HG03520 (cell line): ENCODE measurements around the gene TMEM62.

Experiments
- ATAC-seq: cut with Tn5 transposase; IDR thresholded peaks from one replicate; pipeline ENCODE4 v1.9.1; 2021; ENCODE audit warnings: mild to moderate bottlenecking, moderate library complexity; ENCODE audit not compliant: unreplicated experiment

TMEM62 gene

DNA sequence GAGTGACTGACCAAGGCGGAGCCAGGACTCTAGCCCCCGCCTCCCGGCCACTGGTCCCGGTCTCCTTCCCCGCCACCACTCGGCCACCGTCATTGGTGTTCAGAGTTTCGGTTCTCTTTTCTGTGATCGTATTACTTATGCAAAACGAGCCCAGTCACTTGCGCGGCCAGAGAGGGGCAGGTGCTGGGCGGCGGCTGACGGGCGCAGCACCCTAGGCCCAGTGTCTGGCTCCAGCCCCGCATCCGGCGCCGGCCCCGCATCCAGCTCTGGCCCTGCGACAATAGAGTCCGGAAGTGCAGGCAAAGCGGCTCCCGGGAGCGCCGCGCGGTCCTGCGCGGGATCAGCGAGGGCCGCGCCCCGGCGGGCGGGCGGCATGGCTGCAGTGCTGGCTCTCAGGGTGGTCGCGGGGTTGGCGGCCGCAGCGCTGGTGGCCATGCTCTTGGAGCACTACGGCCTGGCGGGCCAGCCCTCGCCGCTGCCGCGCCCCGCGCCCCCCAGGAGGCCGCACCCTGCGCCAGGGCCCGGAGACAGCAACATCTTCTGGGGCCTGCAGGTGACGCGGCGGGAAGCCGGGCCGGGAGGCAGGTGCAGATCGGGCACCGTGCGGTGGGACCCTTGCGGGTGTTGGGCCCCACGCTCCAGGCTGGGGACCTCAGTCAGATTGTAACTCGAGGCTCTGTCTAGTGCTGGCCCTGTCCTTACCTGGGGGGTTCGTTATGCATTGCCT is at the start of gene TMEM62:
TMEM62 (plus strand) TSS at position 157 of the 727 bp plus-strand sequence; CDS start at position 374, 217 bp downstream.
- ATAC-seq: peak; percentile 88

GRCh38 chr15:43085921-43086320 is 47.5 kb upstream of the TMEM62 start:
- no peak for ATAC-seq

GRCh38 chr15:43086551-43086950 is 46.8 kb upstream of the TMEM62 start:
- ATAC-seq: no peak

- no peak for ATAC-seq
These were observed 41.5 kb upstream of the TMEM62 start for GRCh38 chr15:43091859-43092258.

DNA sequence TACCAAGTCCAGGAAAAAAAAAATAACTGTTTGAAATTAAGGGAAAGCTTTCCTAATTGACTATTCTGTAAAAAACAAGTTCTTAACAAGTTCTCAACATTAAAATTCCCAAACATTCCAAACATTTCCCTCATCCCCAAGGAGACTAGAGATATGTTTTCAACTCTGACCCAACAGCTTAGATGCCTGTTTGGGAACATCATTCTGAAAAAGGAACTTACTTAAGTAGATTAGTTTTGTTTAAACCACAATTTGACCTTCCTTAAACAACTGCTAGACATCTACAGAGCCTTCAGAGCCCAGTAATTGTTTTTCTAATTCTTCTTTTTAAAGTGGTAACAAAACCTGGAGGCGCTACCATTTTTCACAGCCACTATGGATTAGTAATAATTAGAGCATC is 40.4 kb upstream of the TMEM62 start:
- no peak for ATAC-seq

DNA sequence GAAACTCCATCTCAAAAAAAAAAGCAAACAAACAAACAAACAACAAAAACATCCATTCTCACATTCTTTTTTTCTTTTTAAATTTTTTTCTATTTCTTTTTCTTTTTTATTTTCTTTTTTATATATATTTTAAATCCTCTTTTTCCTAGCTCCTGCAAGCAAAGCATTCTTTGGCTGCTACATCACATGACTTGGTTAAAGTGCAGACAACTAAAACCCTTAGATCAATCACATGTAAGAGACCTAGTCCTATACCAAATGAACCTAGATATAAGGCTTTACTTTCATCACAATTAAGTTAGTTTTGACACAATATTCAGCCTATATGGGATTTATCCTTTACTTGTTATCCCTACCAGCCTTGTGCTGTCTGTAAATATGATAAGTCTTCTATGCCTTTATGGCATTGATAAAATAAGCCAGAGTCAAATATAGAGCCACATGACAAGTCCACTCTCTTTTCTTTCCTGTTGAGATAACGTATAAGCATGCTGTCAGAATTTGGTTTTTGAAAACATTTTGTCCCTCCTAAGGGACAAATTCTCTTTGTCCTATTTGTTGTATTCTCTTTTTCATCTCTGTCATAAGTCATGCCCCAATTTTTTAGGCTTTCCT is 38.9 kb upstream of the TMEM62 start:
- no peak for ATAC-seq

DNA sequence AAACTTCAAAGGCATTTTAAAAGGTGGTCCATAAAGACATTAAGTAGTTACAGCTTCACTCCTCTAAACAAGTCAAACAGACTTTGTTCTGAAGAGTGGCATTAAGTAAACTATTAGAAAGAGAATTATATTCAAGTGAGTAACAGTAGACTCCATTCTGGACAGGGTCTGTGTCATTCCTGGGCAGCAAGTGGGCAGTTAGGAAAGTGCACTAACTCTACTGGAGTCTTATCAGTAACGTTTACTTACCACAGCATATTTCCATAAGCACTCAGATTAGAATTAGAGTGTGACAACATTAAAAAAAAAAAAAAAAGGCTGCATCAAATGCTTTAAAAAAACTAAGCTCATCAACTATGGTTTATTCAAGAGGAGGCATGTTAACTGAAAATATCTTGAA is 38.1 kb upstream of the TMEM62 start:
- no peak for ATAC-seq

DNA sequence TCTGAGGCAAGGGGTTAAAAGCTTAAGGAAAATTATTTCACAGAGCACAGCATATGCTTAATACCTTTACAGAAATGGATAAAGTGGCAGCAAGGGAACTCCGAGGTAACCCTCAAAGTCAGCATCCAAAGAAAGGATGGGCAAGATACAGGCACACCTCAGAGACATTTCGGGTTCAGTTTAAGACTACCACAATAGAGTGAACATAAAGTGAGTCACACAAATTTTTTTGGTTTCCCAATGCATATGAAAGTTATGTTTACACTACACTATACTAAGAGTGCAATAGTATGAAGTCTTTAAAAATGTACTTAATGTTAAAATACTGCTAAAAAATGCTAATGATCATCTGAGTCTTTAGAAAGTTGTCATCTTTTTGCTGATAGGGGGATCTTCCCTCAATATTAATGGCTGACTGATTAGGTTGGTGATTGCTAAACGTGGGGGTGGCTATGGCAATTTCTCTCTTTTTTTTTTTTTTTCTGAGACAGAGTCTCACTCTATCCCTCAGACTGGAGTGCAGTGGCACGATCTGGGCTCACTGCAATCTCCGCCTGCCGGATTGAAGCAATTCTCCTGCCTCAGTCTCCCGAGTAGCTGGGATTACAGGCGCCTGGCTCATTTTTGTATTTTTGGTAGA is 37.6 kb upstream of the TMEM62 start:
- no peak for ATAC-seq

- ATAC-seq: no peak
These were observed 37.0 kb upstream of the TMEM62 start for GRCh38 chr15:43096411-43096810.

- no peak for ATAC-seq
These were observed 34.1 kb upstream of the TMEM62 start for GRCh38 chr15:43099105-43099845.

GRCh38 chr15:43100971-43101370 is 32.4 kb upstream of the TMEM62 start:
- ATAC-seq: no peak

DNA sequence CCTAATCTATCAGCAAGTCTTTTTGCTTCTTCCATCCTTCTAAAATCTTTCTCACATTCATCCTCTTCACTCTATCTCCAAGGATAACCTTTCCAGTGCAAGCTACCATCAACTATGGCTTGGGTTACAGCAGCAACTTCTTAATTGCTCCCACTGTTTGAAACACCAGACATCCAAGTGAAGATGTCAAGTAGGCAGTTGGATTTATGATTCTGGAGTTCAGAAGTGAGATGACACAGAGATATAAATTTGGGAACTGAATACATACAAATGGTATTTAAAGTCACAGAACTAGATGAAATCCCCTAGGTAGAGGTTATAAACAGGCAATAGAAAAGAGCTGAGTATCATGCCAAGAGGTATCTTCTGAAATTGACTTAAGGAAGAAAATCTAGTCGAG is 31.2 kb upstream of the TMEM62 start:
- no peak for ATAC-seq

- ATAC-seq: no peak
These were observed 29.5 kb upstream of the TMEM62 start for GRCh38 chr15:43103907-43104306.

GRCh38 chr15:43104426-43104825 is 29.0 kb upstream of the TMEM62 start:
- ATAC-seq: no peak

- peak; percentile 24 for ATAC-seq
These were observed 28.2 kb upstream of the TMEM62 start for GRCh38 chr15:43105077-43105736.

DNA sequence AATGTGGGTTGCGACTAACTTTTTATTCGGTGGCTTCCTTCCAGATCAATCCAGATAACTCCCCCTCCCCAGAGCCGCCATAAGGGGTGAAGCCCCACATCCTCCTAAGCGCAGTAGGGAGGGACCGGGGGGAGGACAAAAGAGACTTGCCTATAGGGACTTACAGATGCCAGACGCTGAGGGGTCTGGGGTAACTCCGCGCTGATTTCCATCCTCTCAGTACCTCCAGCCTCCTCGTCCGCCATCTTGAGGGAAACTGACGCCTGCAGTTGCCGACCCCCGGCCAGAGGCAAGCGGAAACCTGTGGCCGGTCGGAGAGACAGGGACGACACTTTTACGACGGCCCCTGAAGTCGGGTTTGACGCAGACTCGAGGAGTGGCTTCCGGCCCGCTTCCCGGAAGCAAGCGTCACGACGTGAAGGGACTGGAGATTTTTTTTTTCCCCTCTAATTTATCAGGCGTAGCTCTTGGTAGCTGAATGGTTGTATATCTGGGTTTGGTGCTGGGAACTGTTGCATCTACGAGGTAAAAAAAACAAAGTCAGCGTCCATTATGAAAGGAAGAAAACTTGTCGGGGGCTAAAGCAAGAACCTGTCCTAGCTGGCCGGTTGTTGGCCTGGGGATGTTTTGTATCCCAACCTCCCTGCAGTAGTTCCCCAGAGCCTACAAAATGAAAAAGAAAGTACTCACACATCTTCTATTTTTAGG is 27.5 kb upstream of the TMEM62 start, which contains the start of gene UBR1:
UBR1 (minus strand) TSS at position 261 of the 708 bp plus-strand sequence; CDS start at position 245, 16 bp downstream.
- ATAC-seq: peak; percentile 85

GRCh38 chr15:43106486-43106829 is 26.9 kb upstream of the TMEM62 start:
- ATAC-seq: no peak

DNA sequence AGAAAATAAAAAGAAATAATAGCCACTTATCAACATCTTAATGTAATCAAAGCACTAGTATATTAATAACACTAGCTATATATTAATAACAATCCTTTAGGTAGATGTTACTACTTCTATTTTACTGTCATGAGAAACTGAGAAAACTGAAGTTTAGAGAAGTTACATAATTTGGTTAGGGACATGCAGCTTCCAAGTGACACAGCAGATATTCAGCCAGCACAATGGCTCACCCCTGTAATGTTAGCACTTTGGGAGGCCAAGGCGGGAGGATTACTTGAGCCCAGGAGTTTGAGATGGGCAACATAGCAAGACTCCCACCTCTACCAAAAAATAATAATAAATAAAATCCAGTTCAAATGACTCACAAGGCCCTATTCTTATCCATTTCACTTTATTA is 25.6 kb upstream of the TMEM62 start:
- no peak for ATAC-seq

GRCh38 chr15:43111354-43111753 is 22.0 kb upstream of the TMEM62 start:
- ATAC-seq: no peak

GRCh38 chr15:43118286-43118685 is 15.1 kb upstream of the TMEM62 start:
- no peak for ATAC-seq
